IPS-11a (cell line): ENCODE measurements around the gene PPOX.
A peak's percentile ranks its signal among the peaks of the same experiment; 100 is the strongest.

ENCODE experiments used
- H3K4me3 ChIP-seq: one replicate; pipeline ENCODE4 v1.5.1; 2013; ENCODE audit warnings: low read depth, low read length, control low read depth

Gene PPOX

GRCh38 chr1:161165742-161166668, at the start of gene PPOX:
PPOX (plus strand) TSS chr1:161166426; CDS start chr1:161166848, 422 bp downstream.
- peak within 1 kb of the TSS; percentile 85 for H3K4me3 ChIP-seq

GRCh38 chr1:161117759-161118581, 48.3 kb upstream of the PPOX start, which contains the start of the genes NIT1 and PFDN2:
NIT1 (plus strand) TSS chr1:161118105; CDS start chr1:161118177, 72 bp downstream.
PFDN2 (minus strand) TSS chr1:161118037; CDS start chr1:161118026, 11 bp downstream.
- H3K4me3 ChIP-seq, result peak within 1 kb of the TSS; percentile 97

- no peak overlapping the region for H3K4me3 ChIP-seq
Measured at GRCh38 chr1:161119092-161119903, 46.9 kb upstream of the PPOX start.

- H3K4me3 ChIP-seq, result no peak overlapping the region
Measured at GRCh38 chr1:161121042-161121650, 45.1 kb upstream of the PPOX start.

- no peak overlapping the region for H3K4me3 ChIP-seq
Measured at GRCh38 chr1:161121834-161122233, 44.4 kb upstream of the PPOX start.

GRCh38 chr1:161122967-161123366, 43.3 kb upstream of the PPOX start:
- H3K4me3 ChIP-seq, result no peak overlapping the region

GRCh38 chr1:161127649-161128048, 38.6 kb upstream of the PPOX start:
- no peak overlapping the region for H3K4me3 ChIP-seq

GRCh38 chr1:161128591-161129420, 37.4 kb upstream of the PPOX start:
- H3K4me3 ChIP-seq, result no peak overlapping the region

- H3K4me3 ChIP-seq, result no peak overlapping the region
Measured at GRCh38 chr1:161130266-161130665, 36.0 kb upstream of the PPOX start.

GRCh38 chr1:161131523-161132409, 34.5 kb upstream of the PPOX start:
- peak overlapping the region; percentile 81 for H3K4me3 ChIP-seq

GRCh38 chr1:161132410-161133219, 33.6 kb upstream of the PPOX start, which contains the start of gene DEDD:
DEDD (minus strand) TSS chr1:161132667; CDS start chr1:161124462, 8,205 bp downstream.
- H3K4me3 ChIP-seq, result peak within 1 kb of the TSS; percentile 81

GRCh38 chr1:161133220-161133740, 32.9 kb upstream of the PPOX start:
- H3K4me3 ChIP-seq, result peak overlapping the region; percentile 75

GRCh38 chr1:161137881-161138280, 28.3 kb upstream of the PPOX start:
- no peak overlapping the region for H3K4me3 ChIP-seq

- no peak overlapping the region for H3K4me3 ChIP-seq
Measured at GRCh38 chr1:161138431-161138830, 27.8 kb upstream of the PPOX start.

GRCh38 chr1:161139766-161140165, 26.5 kb upstream of the PPOX start:
- no peak overlapping the region for H3K4me3 ChIP-seq

- H3K4me3 ChIP-seq, result no peak overlapping the region
Measured at GRCh38 chr1:161140755-161141400, 25.3 kb upstream of the PPOX start.

- H3K4me3 ChIP-seq, result no peak overlapping the region
Measured at GRCh38 chr1:161145832-161146231, 20.4 kb upstream of the PPOX start.
